K562 (cell line): ENCODE results near the gene MAPKAPK2. TPM values are rescaled to one million over a fixed set of nuclear protein-coding genes. Genes with fewer than 3 reads are reported as not detected.

Experiments
- COPS2 ChIP-seq: fragments of 450-650 bp; conservative IDR thresholded peaks from 2 replicates; pipeline ENCODE4 v1.6.1; 2016; ENCODE audit warnings: mild to moderate bottlenecking, moderate library complexity
- CREB1 ChIP-seq, 2 experiments: sonication (generic) in 1 of 2; formaldehyde crosslinking in 1 of 2; IDR thresholded peaks; 2 replicates each; pipeline versions ENCODE4 v1.6.1 to v1.8.0; 2012 to 2022; ENCODE audit warnings: inconsistent platforms in 1 of 2, mild to moderate bottlenecking in 1 of 2, missing genetic modification reagents in 1 of 2, moderate library complexity in 1 of 2
- ELK3 ChIP-seq: fragments of 450-650 bp; formaldehyde crosslinking; IDR thresholded peaks from 2 replicates; pipeline ENCODE4 v1.4.0; 2020; ENCODE audit warnings: mild to moderate bottlenecking
- FOXP1 ChIP-seq: sonication (generic); formaldehyde crosslinking; IDR thresholded peaks from 2 replicates; pipeline ENCODE4 v1.8.0; 2022; ENCODE audit warnings: mild to moderate bottlenecking, missing genetic modification reagents
- JUN ChIP-seq, 2 experiments: sonication (generic) in 1 of 2; formaldehyde crosslinking in 1 of 2; IDR thresholded peaks; 2 replicates each; pipeline versions ENCODE4 v1.6.1 to v1.8.0; 2012 to 2022; ENCODE audit warnings: borderline replicate concordance in 2 of 2, mild to moderate bottlenecking in 2 of 2, improper control_type of control experiment in 1 of 2, low read depth in 1 of 2, low read length in 1 of 2, missing genetic modification reagents in 1 of 2
- KLF13 ChIP-seq: fragments of 450-650 bp; IDR thresholded peaks from 2 replicates; pipeline ENCODE4 v1.6.1; 2016; ENCODE audit warnings: missing genetic modification characterization, low read depth, mild to moderate bottlenecking, missing compliant biosample characterization, moderate library complexity, borderline replicate concordance
- NCOA1 ChIP-seq: fragments of 450-650 bp; IDR thresholded peaks from 2 replicates; pipeline ENCODE4 v1.6.1; 2016; ENCODE audit warnings: low read depth
- NCOA6 ChIP-seq: fragments of 450-650 bp; IDR thresholded peaks from 2 replicates; pipeline ENCODE4 v1.6.1; 2017; ENCODE audit warnings: mild to moderate bottlenecking
- RB1 ChIP-seq: fragments of 450-650 bp; IDR thresholded peaks from 2 replicates; pipeline ENCODE4 v1.6.1; 2017; ENCODE audit warnings: low read depth, mild to moderate bottlenecking
- SRSF9 ChIP-seq: fragments of 200-400 bp; formaldehyde crosslinking; IDR thresholded peaks from 2 replicates; pipeline ENCODE4 v1.6.1; 2017; ENCODE audit warnings: low read depth, low read length, borderline replicate concordance
- STAT6 ChIP-seq: sonication (generic); formaldehyde crosslinking; IDR thresholded peaks from 2 replicates; pipeline ENCODE4 v1.8.1; 2023; ENCODE audit warnings: mild to moderate bottlenecking, missing genetic modification reagents
- TAL1 ChIP-seq: fragments of 450-650 bp; IDR thresholded peaks from 2 replicates; pipeline ENCODE4 v1.6.1; 2016; ENCODE audit warnings: mild to moderate bottlenecking
- YY1 ChIP-seq, 3 experiments: IDR thresholded peaks; 2 replicates each; pipeline ENCODE4 v1.6.1; 2011; ENCODE audit warnings: low read length in 2 of 3, mild to moderate bottlenecking in 2 of 3, moderate library complexity in 2 of 3, borderline replicate concordance in 1 of 3, control low read depth in 1 of 3, low read depth in 1 of 3; ENCODE audit not compliant: insufficient read depth in 3 of 3, insufficient replicate concordance in 2 of 3, control insufficient read depth in 1 of 3, insufficient read length in 1 of 3; ENCODE audit errors: extremely low read depth in 1 of 3
- ZNF197 ChIP-seq: fragments of 200-800 bp; sonication (Bioruptor generic); IDR thresholded peaks from 2 replicates; pipeline ENCODE4 v1.6.1; 2016; ENCODE audit warnings: low read depth, missing genetic modification characterization, missing compliant biosample characterization
- ZNF282 ChIP-seq: sonication (generic); formaldehyde crosslinking; IDR thresholded peaks from 2 replicates; pipeline ENCODE4 v1.8.1; 2023; ENCODE audit warnings: missing genetic modification reagents
- ZNF354B ChIP-seq: fragments of 250-450 bp; sonication (Bioruptor Pico); IDR thresholded peaks from 2 replicates; pipeline ENCODE4 v1.4.0; 2020
- ZNF592 ChIP-seq: fragments of 450-650 bp; IDR thresholded peaks from 2 replicates; pipeline ENCODE4 v1.6.1; 2017; ENCODE audit warnings: antibody characterized with exemption, mild to moderate bottlenecking
- ZNF717 ChIP-seq: fragments of 250-450 bp; sonication (Bioruptor Pico); IDR thresholded peaks from 2 replicates; pipeline ENCODE4 v1.5.0; 2021
- polyA plus RNA-seq, 8 experiments: library from polyadenylated mRNA; depleted of rRNA in 4 of 8; stranded (reverse) in 5 of 8; unstranded in 3 of 8; fragments of >200 nt; fragmentation: Nextera tagmentation in 2 of 8; fragmentation: Illumina TruSeq in 1 of 8; extraction: Ambion mirVana in 2 of 8; extraction: Trizol in 1 of 8; gene quantifications; 2 replicates each; pipeline versions ENCODE4 v1.2.1 to v1.2.3, GENCODE V29; 2011 to 2014; ENCODE audit warnings: inconsistent platforms in 1 of 8, missing spikeins in 1 of 8
- total RNA-seq, 7 experiments: library from RNA; depleted of rRNA in 6 of 7; stranded (reverse); fragments of >200 nt in 6 of 7; fragmentation: Illumina TruSeq in 2 of 7; extraction: Trizol in 2 of 7; gene quantifications; 2 replicates each; pipeline versions ENCODE4 v1.2.1 to v1.2.3, GENCODE V29; 2011 to 2021; ENCODE audit warnings: low replicate concordance in 1 of 7

MAPKAPK2 gene
- total and polyA plus RNA-seq, 9 of the 15 experiments (the other 6 are each of a cell fraction or from before 2014, with no cell fraction given), result 0.63 to 94.2 (median 52.1) TPM

- TF ChIP-seq STAT6 (CRISPR knock-in tag) (no peak), RB1 (peak; percentile 41; the same call in 1 of the 2 replicates), COPS2 (no peak), NCOA6 (peak; percentile 54; the same call in 1 of the 2 replicates), ZNF592 (peak; percentile 88), YY1 (IDR thresholded peaks at IDR 0.05; ENCODE audit: borderline replicate concordance in 1 of 3, control insufficient read depth in 1 of 3, extremely low read depth in 1 of 3, insufficient read depth in 3 of 3, insufficient read length in 1 of 3, insufficient replicate concordance in 2 of 3, low read depth in 1 of 3, low read length in 2 of 3) (peak; percentile 47 to 94 (median 76)), ZNF282 (CRISPR knock-in tag) (no peak), KLF13 (tag) (0 out of 2 replicates have a peak, but pooled peaks have one; percentile 37), ZNF354B (CRISPR knock-in tag) (0 out of 2 replicates have a peak, but pooled peaks have one; percentile 37), ELK3 (no peak), JUN (IDR thresholded peaks at IDR 0.05; ENCODE audit: borderline replicate concordance, low read depth, low read length) (no peak), JUN (CRISPR knock-in tag; IDR thresholded peaks at IDR 0.05; ENCODE audit: borderline replicate concordance) (no peak; the same call in 1 of the 2 replicates), FOXP1 (CRISPR knock-in tag) (peak; percentile 61; the same call in 1 of the 2 replicates), TAL1 (peak; percentile 97), NCOA1 (peak; percentile 82), SRSF9 (no peak), CREB1 (IDR thresholded peaks at IDR 0.05) (peak; percentile 62; the same call in 1 of the 2 replicates), CREB1 (CRISPR knock-in tag; IDR thresholded peaks at IDR 0.05) (no peak), ZNF197 (CRISPR knock-in tag) (peak; percentile 87), ZNF717 (no peak)
These were observed 11.6 kb upstream of the MAPKAPK2 start (continued) for GRCh38 chr1:206672844-206673758.
